Stimulated activated CD4-positive, alpha-beta T cell treated with anti-CD3 and anti-CD28 coated beads, TNF-alpha, amount 100 ng/mL, for 48 hours (primary cell): ENCODE measurements around the gene RAD51D.
"Not testable (repeated sequence)": the region's sequence is repeated elsewhere in the genome, so short reads cannot be mapped to it uniquely, and the experiment has no call there.

Experiments
- DNase-seq, 3 donors: peaks; one replicate each; pipeline ENCODE4 v3.0.0-alpha.2; 2020; ENCODE audit warnings: low read depth in 3 of 3

Gene RAD51D

DNA sequence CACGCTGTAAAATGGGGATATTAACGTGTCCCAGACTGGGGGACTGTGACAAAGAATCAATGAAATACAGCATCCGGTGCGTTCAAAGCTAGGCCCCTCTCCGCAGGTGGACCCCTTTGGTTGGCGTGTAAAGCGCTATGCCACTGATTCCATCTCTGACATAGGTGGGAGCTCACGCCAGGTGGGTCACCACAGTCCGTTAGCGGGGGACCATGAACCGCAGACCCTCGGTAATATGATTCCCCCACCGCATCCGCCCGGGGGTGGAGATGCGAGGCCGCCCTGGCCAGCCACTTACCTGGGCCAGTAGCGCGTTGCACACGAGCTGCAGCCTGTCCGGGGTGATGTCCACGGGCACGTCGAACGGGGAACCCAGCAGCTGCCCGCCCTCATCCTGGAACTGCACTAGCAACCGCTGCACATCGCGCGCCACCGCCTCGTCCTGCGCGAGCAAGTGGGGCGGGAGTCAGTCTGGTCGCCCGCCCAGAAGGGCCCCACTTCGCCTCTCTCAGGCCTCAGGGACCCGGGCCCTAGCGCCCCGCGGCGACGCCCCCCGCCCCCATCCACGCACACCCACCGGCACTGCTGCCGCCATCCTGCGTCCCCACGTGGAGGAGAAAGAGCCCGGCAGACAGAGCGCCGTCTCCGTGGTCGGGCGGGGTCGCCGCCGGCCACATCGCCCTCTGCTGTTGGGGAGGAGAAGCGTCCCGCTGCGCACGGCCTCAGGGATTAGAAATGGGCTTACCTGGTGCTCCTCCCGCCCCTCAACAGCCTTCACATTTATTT, 22.2 kb upstream of the RAD51D start, which contains the start of gene NLE1:
TSS of gene NLE1 (minus strand) at position 623 of the 786 bp plus-strand sequence. CDS start at position 595, 28 bp downstream.
- peak; percentile 81 to 86 (median 86) for DNase-seq

- no peak for DNase-seq
Measured at GRCh38 chr17:35138218-35138617, 18.6 kb upstream of the RAD51D start.

DNA sequence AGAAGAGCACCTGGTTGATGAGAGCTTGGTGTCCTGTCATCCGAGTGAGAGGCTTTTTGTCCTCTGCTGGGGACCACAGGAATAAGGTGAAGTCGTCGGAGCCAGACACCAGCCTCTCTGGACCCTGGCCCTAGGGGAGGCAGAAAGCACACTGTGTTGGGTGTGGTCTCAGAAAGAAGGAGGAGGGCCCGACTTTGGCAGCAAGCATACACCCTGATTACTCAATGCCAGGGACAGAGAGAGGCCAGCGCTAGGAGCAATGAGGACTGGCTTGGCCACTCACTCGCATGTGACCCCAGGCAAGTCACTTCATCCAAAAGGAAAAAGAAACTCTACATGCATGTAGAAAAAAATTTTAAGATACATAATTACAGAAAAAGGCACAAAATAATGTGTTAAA, 15.7 kb upstream of the RAD51D start:
- no peak for DNase-seq

GRCh38 chr17:35132816-35133550, 13.3 kb upstream of the RAD51D start:
- DNase-seq, result no peak

DNA sequence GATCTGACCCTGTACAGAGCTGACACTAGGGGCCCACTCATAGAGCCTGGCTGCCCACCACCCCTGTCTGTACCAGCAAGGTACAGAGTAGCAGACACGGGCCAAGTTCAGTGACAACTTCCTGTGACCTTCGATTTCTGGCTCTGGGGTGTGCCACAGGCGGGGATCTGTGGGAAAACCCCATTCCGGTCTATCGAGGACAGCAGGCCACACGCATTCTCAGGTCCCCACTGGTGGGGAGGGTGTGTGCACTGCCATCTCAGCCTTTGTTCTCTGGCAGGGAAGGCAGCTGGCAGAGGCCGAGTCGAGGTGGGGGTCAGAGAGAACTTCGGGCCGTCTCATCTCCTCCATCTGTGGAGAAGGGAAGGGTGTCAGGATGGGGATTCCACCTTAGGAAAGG, 12.4 kb upstream of the RAD51D start:
- DNase-seq, result no peak

GRCh38 chr17:35130392-35130791, 10.7 kb upstream of the RAD51D start:
- no peak for DNase-seq

GRCh38 chr17:35129973-35130351, 10.3 kb upstream of the RAD51D start:
- no peak for DNase-seq

DNA sequence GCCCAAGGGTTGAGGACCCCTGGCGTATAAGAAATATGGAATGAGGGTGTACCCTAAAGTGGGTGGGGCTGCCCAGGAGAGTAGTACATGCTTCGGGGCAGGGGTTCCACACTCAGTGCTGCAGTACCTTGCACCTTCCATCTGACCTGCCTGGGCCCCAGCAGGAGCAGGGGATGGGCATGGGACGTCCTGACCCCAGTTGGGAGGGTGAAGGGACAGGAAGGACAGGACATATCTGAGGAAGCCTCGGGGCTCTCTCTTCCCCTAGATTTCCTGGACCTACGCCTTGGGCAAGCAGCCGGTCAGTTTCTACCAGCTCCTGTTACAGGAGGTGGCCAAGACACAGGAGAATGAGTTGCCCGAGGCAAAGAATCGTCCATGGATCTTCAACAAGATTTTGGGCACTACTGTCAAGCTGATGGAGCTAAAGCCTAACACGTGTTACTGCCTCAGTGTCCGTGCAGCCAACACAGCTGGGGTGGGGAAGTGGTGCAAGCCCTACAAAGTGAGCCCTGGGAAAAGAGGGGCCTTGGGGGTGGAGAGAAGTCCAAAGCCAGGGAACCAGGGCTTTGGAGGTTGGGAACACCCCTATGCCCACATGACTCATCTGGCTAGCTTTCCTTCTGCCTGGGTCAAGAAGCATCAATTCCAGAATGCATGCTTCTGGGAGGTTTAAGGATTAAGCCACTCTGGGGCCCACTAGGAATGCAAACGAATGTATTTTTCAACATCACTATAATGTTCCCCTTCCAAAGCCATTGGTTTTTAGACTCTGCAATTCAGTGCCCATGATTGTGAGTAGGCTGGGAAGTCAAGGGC, 9.7 kb upstream of the RAD51D start:
- DNase-seq, result no peak

GRCh38 chr17:35127751-35128514, 8.3 kb upstream of the RAD51D start:
- DNase-seq, result no peak

DNA sequence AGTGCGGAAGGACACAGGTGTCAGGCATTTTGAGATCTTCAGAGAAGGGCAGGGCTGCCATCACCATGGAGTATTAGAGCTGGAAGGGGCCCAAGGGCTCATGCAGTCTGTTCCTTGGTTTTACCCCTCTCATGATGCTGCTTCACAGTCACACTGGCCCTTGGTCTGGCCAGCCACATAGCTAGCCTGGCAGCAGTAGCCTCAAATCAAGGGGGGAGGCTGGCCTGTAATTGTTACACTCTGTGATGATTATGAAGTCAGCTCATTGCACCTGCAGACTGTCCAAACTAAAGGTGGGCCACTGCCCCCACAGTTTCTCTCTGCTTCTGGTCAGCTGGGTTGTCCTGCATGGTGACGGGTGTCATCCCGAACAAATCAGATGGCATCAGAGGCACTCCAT, 1.7 kb upstream of the RAD51D start, which contains the start of gene FNDC8:
TSS of gene FNDC8 (plus strand) at position 301 of the 400 bp plus-strand sequence. CDS start at position 380, 79 bp downstream.
- no peak for DNase-seq

GRCh38 chr17:35117984-35118383, 1.7 kb downstream of the RAD51D start:
- DNase-seq, result peak in 1 of 3 donors; percentile 4

GRCh38 chr17:35116845-35117244, 2.8 kb downstream of the RAD51D start:
- no peak for DNase-seq

GRCh38 chr17:35110791-35111190, 8.9 kb downstream of the RAD51D start:
- not testable (repeated sequence) for DNase-seq

DNA sequence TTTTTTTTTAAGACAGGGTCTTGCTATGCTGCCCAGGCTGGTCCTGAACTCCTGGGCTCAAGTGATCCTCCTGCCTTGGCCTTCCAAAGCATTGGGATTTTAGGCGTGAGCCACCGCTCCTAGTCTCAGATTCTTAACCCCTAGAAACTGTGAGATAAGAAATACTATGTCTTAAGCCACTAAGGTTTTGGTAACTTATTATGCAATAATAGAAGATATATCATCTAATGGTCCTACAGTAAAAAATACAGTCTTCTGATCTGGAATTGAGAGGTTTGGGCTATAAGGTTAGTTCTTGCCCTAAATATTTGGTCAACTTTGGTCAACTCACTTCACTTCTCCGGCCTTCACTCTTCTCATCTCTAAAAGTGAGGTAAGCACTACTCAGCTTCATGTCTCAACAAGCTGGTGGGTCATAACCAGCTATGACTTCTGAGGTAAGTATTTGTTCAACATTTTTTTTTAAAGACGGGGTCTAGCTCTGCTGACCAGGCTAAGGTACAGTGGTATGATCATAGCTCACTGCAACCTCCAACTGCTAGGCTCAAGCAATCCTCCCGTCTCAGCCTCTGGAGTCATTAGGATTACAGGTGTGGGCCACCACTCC, 14.7 kb downstream of the RAD51D start:
- no peak for DNase-seq

DNA sequence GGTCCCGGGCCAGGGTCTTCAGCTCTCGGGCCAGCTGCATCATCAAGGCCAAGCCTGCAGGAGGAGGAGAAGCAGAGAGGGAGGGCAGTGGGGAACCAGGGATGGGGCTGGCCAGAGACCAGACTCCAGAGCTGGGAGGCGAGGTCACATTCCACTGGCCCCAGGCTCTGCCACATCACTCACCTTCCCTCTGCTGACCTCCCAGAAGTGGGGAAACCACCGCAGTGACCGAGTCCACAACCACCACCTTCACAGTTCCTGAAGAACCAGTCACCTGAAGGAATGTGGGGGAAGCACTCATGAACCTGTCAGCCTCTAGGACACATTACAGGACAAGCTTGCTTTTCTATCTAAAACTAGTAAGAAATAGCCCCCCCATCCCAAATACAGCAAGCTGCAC, 16.4 kb downstream of the RAD51D start:
- no peak for DNase-seq

DNA sequence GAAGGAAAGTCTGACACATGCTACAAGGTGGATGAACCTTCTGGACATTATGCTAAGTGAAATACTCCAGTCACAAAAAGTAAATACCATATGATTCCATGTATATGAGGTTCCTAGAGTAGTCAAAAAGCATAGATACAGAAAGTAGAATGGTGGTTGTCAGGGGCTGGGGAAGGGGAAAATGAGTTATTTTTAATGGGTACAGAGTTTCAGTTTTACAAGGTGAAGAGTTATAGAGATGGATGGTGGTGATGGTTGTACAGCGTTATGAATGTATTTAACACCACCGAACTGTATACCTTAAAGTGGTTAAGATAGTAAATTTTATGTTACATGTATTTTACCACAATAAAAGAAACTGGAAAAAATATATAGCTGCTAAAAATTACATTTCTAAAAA, 17.9 kb downstream of the RAD51D start:
- no peak for DNase-seq

- DNase-seq, result no peak
Measured at GRCh38 chr17:35101036-35101435, 18.6 kb downstream of the RAD51D start.

GRCh38 chr17:35099908-35100307, 19.8 kb downstream of the RAD51D start:
- no peak for DNase-seq

DNA sequence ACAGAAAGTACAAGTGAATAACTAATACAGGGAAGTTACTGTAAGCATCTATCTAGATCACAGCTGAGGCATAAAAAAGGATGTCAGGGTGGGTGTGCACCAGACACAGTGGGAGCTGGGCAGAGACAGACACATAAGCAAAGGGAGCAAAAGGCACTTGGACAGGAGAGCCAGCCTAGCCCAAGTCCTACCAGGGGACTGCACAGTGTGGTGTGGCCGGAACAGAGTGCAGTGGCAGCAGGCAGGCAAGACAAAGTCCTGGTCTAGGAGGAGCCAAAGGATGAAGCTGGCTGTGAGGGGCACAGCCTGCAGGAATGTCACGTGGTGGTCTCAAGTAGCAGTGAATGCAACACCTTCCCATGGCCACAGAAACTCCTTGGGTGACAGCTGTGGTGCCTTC, 21.9 kb downstream of the RAD51D start:
- no peak for DNase-seq

DNA sequence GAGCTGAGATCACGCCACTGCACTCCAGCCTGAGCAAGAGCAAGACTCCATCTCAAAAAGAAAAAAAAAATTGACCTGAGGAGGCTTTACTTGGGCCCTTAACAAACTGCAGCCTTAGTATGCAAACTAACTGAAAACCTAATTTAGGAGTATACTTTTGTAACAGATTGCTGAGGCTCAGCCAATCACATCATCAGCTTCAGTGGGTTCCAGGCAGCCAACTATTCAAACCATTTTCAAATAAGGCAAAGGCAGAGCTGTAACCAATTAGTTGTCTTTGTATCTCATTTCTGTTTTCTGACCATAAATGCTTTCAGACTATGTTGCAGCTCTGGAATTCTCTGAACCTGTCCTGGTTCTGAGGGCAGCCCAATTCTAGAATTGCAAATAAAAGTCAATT, 23.9 kb downstream of the RAD51D start:
- no peak for DNase-seq

- DNase-seq, result no peak
Measured at GRCh38 chr17:35094902-35095301, 24.8 kb downstream of the RAD51D start.
